ENCODE data around the gene WDR77.

The WDR77 gene

DNA sequence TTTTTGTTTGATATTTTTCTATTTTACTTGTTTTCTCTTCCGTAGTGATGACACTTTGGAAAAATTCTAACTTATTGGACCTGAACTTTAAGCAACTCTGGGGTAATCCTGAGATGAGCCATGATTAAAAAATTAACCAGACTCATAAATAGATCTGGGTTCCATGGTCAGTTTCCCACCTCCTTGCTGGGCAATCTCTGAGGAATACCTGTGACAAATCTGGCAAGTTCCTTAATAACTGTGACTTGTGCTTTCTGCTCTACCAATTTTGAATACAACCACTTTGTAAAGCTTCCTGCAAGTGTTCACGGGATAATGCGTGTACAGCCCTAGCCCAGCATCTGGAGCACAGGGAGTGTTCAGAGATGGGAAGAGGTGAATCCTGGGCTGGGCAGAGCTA lies 24.8 kb downstream of the WDR77 start:
- no peak for DNase-seq

DNA sequence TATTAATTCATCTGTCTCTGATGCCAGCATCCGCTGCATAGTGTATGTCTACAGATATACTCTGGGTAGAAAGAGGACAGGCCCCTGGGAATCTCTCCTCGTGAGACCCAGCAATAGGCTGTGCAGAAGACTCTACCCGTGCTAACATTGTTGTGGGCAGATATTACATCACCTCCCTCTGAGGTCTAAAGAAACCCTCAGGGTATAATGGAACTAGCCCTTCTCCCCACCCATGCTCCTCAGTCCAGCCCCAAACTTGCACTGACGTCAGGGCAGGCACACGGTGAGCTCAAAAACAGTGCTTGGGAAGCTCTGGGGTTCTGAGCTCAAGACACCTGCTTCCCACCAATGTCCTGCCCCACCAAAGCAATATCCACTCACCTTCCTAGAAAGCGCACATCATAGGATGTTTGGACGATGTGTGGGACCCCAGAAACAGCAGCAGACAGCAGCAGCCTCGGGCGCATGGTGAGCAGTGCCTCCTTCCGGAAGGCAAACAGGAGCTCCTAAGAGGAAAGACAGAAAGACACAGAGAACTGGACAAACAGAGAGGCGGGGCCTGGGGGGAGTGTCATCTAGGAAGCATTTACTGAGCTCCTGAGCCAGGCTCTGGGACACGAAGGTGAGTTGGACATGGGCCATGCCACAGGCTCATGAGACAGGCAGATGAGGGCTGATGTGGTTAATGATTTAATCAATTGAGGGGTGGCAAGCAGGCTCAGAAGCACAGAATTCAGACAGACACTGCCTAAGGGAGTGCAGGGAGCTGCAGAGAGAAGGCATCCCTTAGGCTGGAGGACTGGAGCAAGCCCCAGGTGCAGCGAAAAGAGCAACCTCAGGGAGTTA lies 26.3 kb downstream of the WDR77 start:
- no peak for DNase-seq

- DNase-seq: no peak
These were observed 28.7 kb downstream of the WDR77 start for GRCh38 chr1:111420377-111420776.

DNA sequence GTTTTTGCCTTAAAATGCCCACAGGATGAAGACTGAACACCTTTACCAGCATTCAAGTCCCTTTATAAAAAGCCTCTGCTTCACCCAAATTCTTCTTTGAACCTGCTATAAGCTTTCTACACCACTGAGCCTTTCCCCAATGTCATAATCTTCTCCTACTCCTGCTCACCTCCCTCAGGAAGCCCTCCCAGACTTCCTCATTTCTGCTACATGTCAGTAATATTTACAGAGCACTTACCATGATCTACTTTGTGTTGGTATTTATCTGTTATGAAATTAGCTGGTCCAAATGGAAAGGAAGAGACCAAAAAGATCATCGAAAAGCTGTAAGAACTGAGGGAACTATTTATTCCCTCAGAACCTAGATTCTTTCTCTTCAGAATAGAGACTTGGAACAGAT lies 30.0 kb downstream of the WDR77 start:
- no peak for DNase-seq

DNA sequence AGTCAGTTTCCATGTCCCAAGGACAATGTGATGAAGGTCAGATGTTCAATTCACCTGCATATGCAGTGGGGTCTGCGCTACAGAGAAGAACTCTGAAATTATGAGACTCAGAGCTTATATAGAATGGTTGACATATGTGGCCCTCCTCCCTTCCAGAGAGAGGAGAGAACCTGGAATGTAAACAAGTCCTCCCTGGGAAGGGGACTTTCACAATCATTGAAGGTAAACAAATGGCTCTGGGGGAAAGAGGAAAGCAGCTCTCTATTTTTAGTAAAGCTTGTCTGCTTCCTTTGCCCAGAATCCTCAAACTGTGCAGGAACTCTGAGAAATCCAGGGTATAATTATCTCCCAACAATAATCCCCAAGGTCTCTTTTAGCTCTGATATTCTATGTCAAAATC lies 31.3 kb downstream of the WDR77 start:
- DNase-seq: no peak

DNA sequence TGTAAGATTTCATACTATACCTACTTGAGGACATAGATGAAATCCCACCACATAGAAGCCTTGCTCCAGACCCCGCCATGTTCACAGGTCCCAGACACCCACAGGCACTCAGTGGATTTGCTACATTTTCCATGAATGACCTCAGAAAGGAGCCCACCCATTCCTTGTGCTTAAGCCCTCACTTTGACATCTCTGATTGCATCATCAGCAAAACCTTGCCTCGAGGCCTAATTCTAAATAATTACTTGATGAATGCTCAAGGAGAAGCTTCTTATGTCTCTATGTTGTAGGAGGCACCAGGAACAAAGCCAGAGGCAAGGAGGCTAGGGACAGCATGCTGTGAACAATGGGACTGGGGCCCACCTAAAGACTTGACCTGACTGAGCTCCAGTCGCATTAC lies 33.6 kb downstream of the WDR77 start:
- no peak for DNase-seq

DNA sequence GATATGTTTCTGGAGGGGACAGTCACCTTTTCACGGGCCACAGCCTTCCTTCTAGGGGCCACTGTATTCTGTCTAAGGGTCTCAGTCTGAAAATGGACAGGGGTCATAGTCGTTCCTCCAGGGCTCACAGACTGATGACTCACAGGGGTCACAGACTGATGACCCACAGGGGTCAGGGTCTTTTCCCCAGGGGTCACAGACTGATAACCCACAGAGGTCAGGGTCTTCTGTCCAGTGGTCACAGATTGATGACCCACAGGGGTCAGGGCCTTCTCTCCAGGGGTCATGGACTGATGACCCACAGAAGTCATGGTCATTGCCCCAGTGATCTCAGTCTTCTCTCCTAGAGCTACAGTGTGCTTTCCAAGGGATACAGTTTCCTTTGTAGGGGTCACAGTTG lies 34.3 kb downstream of the WDR77 start:
- DNase-seq: no peak

DNA sequence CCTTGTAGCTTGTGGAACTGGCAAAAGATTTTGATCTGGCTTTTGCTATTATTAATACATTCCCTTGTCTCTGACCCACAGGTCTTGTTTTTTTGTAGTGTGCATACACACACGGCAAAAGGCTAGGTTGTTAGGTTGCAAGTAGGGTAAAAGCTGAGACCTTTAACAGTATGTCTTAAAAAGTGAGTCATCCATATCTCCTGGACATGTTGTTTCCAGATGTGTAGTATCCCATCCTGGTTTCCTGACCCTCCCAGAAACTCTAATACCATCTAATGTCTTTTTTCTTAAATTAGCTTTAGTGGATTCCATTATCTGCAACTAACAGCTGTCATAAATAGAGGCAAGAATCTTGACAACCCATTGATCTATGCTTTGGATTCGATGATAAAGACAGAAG lies 36.2 kb downstream of the WDR77 start:
- no peak for DNase-seq

DNA sequence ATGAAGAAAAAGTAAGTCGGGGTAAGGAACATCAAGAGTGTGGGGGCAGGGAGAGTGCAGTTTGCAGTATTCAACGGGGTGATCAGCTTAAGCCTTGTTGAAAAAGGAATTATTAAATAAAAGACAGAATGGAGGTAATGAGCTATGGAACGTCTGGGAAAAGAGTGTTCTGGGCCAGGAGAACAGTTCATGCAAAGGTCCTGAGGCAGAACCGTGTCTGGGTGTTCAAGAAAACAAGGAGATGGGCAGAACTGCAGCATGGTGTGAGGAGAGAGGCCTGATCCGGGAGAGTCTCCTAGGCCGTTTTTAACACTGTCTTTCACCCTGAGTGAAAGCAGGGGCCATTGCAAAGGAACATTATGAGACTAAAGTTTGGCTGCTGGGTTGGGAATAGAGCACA lies 41.8 kb downstream of the WDR77 start:
- DNase-seq: no peak

GRCh38 chr1:111406321-111406768 lies 42.7 kb downstream of the WDR77 start:
- peak; percentile 56 for DNase-seq

GRCh38 chr1:111404588-111404987 lies 44.5 kb downstream of the WDR77 start:
- no peak for DNase-seq

- DNase-seq: no peak
These were observed 47.0 kb downstream of the WDR77 start for GRCh38 chr1:111402083-111402482.

GRCh38 chr1:111399792-111400610 lies 49.1 kb downstream of the WDR77 start:
- peak; percentile 54 for DNase-seq

DNA sequence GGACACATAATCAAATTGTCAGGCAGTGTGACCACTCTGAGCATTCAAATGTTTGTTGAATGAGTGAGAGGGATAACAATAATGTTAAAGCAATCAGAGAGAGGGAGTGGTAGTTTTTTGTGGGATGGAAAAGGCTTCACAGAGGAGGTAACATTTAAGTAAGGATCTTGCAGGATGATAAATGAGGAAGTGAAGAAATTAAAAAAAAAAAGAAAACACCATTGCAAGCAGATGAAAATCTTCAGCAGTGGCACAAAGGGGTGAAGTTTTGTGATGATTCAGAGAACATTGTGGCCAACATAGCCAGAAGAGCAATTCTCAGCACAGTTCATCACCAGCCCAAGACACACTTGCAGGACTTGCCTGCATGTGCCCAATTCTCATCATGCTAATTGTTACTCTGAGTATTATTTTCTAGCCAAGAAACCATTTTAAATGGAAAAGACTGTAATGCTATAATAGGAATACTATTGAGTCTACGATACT lies 56.6 kb downstream of the WDR77 start:
- no peak for DNase-seq

GRCh38 chr1:111392042-111392441 lies 57.0 kb downstream of the WDR77 start:
- DNase-seq: no peak

All from CD4-positive, alpha-beta T cell treated with Interleukin-21 for 1 hour (primary cell).